Measurements from ENCODE around the gene AKR1B15. TPM values are rescaled to one million over a fixed set of nuclear protein-coding genes. Genes with fewer than 3 reads are reported as not detected.
A peak's percentile ranks its signal among the peaks of the same experiment; 100 is the strongest.
"Not testable (repeated sequence)": the region's sequence is repeated elsewhere in the genome, so short reads cannot be mapped to it uniquely, and the experiment has no call there.

AKR1B15 gene
- total and polyA plus RNA-seq, 11 donors = not detected

- no peak for DNase-seq
- Histone ChIP-seq H3K27ac (no peak overlapping the region), H3K9me3 (no peaks in the 10 kb centered on the region), H3K4me1 (peaks cover 0 to 13% (median 0%) of the 10 kb centered on the region in 12 donors), H3K36me3 (no peaks in the 10 kb centered on the region), H3K4me3 (no peak overlapping the region), H3K27me3 (no peaks in the 10 kb centered on the region)
- no peak for TF ChIP-seq POLR2A (IDR thresholded peaks at IDR 0.05)
- TF ChIP-seq, protein P1, sequence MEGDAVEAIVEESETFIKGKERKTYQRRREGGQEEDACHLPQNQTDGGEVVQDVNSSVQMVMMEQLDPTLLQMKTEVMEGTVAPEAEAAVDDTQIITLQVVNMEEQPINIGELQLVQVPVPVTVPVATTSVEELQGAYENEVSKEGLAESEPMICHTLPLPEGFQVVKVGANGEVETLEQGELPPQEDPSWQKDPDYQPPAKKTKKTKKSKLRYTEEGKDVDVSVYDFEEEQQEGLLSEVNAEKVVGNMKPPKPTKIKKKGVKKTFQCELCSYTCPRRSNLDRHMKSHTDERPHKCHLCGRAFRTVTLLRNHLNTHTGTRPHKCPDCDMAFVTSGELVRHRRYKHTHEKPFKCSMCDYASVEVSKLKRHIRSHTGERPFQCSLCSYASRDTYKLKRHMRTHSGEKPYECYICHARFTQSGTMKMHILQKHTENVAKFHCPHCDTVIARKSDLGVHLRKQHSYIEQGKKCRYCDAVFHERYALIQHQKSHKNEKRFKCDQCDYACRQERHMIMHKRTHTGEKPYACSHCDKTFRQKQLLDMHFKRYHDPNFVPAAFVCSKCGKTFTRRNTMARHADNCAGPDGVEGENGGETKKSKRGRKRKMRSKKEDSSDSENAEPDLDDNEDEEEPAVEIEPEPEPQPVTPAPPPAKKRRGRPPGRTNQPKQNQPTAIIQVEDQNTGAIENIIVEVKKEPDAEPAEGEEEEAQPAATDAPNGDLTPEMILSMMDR (IDR thresholded peaks at IDR 0.05) = no peak
- intact Hi-C loops (cut with DNase I) = loop anchor here in 6 of 10 donors (2.0 to 5.0 kb wide), 2 partner anchors 91 kb away; no protein-coding TSS in a partner anchor
- ATAC-seq = peak in 3 of 4 donors; percentile 31 to 71 (median 38)
- 66 to 76% (median 71%) methylated on average over 6 of the region's 6 CpGs for WGBS, 4 donors
These were observed 33.1 kb upstream of the AKR1B15 start for GRCh38 chr7:134515569-134516468.

DNA sequence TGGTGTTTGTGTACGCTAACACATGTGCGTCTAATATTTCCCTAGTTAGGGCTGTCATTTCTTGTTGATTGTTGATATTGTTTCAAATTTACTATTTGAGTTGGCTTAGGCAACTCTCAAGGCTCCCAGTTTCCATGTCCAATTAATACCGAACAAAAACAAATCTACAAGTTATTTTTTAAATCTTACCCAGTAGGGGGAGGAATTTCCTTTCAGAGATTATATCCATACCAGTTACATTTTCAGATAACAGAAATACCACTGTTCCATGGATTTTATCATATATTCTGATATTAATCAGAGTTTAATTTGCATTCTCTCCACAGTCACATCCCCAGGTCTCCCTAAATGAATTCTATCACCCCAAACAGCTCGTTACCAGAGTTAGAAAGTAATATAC, 28.8 kb upstream of the AKR1B15 start:
- intact Hi-C loops (cut with DNase I) = loop anchor here in 1 of 10 donors (2.0 kb wide), 1 partner anchor 87 kb away; no protein-coding TSS in a partner anchor

DNA sequence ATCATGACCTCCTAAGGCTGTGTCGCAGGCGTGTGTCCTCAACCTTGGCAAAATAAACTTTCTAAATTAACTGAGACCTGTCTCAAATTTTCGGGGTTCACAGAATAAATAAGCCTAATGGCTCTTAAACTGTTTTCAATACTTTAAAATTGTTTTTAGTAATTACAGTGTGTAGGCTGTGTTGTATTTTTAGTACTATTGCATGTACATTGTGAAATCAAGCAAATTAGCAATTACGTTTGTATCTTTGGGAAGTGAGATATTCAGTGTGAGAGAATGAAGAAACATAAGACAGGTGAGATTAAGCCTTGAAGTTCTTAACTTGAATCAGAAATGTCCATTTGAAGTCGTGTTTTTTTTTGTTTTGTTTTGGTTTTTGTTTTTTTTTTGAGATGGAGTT, 26.3 kb upstream of the AKR1B15 start:
- DNase-seq = no peak
- Histone ChIP-seq H3K4me3 (no peak overlapping the region), H3K27ac (no peak overlapping the region), H3K27me3 (peaks cover 0 to 7% (median 0%) of the 10 kb centered on the region in 9 donors), H3K36me3 (no peaks in the 10 kb centered on the region), H3K4me1 (peaks cover 0 to 7% (median 0%) of the 10 kb centered on the region in 12 donors), H3K9me3 (no peaks in the 10 kb centered on the region)
- no peak for ATAC-seq
- 80 to 86% (median 84%) methylated on average over 5 of the region's 5 CpGs for WGBS, 4 donors
- intact Hi-C loops (cut with DNase I) = no loop called here
- TF ChIP-seq POLR2A (IDR thresholded peaks at IDR 0.05) = no peak
- TF ChIP-seq, protein P1 (IDR thresholded peaks at IDR 0.05) = no peak

More for the DNA sequence above, 28.8 kb upstream of the AKR1B15 start:
- no peak overlapping the region for H3K4me3 ChIP-seq
- H3K4me1 ChIP-seq = peaks cover 0 to 5% (median 0%) of the 10 kb centered on the region in 12 donors
- ATAC-seq = no peak
- TF ChIP-seq, protein P1 (IDR thresholded peaks at IDR 0.05) = peak in 4 of 12 donors; percentile 13 to 32 (median 26)
- TF ChIP-seq POLR2A (IDR thresholded peaks at IDR 0.05) = no peak
- no peaks in the 10 kb centered on the region for H3K36me3 ChIP-seq
- H3K27me3 ChIP-seq = peaks cover 0 to 7% (median 0%) of the 10 kb centered on the region in 9 donors
- H3K27ac ChIP-seq = no peak overlapping the region
- no peaks in the 10 kb centered on the region for H3K9me3 ChIP-seq
- WGBS, 4 donors = 69 to 80% (median 74%) methylated on average over 4 of the region's 4 CpGs
- DNase-seq = no peak

- H3K36me3 ChIP-seq; intact Hi-C loops (cut with DNase I); H3K27me3 ChIP-seq; H3K27ac ChIP-seq; H3K9me3 ChIP-seq; H3K4me3 ChIP-seq; DNase-seq; ATAC-seq: not testable (repeated sequence)
- peaks cover 0 to 13% (median 0%) of the 10 kb centered on the region in 12 donors for H3K4me1 ChIP-seq
- WGBS, 4 donors = 83 to 89% (median 88%) methylated on average over 3 of the region's 3 CpGs
These were observed 23.5 kb upstream of the AKR1B15 start for GRCh38 chr7:134525449-134525848.

DNA sequence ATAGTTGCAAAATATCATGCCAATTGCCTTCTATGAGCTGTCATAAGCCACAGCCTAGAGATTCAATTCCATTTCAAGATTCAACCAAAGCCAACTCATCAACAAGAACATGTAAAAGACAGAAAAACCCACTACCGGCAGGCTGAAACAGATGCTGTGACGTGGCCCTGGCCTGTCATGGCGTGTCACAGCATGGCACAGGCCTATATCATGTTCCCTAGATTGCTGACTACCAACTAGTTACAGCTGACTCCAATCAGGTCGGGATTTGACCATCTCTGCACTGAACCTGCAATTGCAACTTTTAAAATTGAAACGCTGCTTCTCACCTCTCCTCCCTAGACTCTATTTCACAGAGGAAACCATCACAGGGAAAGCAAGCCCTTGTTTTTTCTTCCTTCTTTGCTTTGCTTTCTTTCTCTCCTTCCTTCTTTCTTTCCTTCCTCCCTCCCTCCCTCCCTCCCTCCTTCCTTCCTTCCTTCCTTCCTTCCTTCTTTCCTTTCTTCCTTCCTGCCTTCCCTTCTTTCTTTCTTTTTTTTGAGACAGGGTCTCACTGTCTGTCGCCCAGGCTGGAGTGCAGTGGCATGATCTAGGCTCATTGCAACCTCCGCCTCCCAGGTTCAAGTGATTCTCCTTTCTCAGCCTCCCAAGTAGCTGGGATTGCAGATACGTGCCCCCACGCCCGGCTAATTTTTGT, 22.2 kb upstream of the AKR1B15 start:
- peaks cover 0 to 13% (median 0%) of the 10 kb centered on the region in 12 donors for H3K4me1 ChIP-seq
- WGBS, 4 donors = 88 to 92% (median 91%) methylated on average over 10 of the region's 10 CpGs
- DNase-seq; H3K9me3 ChIP-seq; intact Hi-C loops (cut with DNase I); ATAC-seq; H3K36me3 ChIP-seq; H3K27ac ChIP-seq; H3K4me3 ChIP-seq; H3K27me3 ChIP-seq: not testable (repeated sequence)

Data from heart left ventricle (tissue), 16 donors.